ENCODE data around the gene EFL1.

Gene EFL1

DNA sequence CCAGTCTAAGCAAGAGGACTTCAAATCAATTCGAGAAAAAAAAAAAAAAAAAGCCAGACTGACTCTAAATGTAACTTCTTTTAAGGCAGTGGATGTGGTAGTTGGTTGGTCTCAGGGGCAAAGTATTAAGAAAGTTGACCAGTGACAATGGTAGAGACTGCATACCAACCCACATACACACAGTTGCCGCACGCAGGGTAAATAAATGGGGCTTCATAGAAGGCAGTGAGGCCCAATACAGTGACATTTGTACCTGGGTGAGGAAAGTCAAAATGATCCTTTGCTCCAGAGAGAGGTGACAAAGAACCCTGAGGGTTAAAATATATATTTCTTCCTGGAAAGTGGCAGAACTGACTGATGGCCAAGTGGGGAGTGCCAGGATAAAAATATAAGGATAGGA is 116.0 kb downstream of the EFL1 start:
- no peak for DNase-seq

- no peak for DNase-seq
These were observed 118.8 kb downstream of the EFL1 start for GRCh38 chr15:82143390-82144385.

- DNase-seq = no peak
These were observed 121.6 kb downstream of the EFL1 start for GRCh38 chr15:82140886-82141285.

- DNase-seq = no peak
These were observed 122.7 kb downstream of the EFL1 start for GRCh38 chr15:82139823-82140268.

GRCh38 chr15:82138306-82138705 is 124.2 kb downstream of the EFL1 start:
- DNase-seq = no peak

DNA sequence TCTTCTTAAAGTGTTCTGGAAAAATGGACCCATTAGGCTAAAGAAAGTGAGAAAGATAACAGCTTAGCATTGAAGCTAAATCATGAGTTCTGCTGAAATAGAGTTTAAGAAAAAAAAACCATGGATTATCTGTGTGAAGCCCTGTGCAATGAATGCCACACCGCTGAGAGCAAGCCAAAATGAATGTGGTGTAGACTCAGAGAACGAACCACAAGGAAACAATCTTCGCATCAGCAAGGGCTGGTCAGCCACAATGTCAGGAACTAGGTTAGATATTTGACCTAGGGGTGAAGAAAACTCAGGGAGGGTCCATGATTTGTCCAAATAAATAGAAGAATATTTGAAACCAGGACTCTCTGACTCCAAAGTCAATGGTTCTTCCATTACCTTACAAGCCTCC is 125.3 kb downstream of the EFL1 start:
- no peak for DNase-seq

GRCh38 chr15:82136120-82136519 is 126.4 kb downstream of the EFL1 start:
- no peak for DNase-seq

DNA sequence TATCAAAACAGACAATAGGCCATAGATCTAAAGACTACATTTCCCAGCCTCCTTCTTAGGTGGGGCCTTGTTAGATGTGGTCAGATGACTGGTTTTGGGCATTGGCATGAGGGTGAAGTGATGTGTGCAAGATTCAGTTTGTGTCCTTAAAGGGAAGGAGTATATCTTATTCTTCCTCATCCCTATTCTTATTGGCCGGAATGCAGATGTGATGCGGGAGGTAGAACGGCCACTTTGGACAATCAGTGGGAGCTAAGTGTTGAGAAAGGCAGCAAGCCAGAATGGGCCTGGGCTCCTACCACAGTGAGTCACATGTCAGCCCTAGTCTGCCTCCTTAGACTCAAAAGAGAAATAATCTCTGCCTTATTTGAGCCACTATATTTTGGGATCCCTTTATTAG is 126.9 kb downstream of the EFL1 start:
- DNase-seq = no peak

DNA sequence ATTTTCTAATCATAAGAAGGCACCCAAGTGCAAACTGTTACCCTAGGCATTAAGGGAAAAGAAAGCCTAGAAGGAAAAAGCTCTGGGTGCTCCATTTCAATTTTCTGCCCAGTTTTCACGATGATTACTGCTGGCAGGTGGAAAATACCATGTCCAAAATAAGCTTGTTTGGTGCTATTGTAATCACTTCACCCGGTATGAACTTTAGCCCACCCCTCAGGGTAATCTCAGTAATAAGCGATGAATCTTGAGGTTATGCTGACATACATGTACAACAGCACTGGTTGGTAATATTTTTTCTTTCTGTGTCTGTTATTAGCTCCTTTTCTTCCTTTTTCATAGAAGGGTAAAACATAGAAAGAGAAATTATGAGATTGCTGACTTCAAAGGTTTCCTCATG is 128.1 kb downstream of the EFL1 start:
- DNase-seq = no peak

DNA sequence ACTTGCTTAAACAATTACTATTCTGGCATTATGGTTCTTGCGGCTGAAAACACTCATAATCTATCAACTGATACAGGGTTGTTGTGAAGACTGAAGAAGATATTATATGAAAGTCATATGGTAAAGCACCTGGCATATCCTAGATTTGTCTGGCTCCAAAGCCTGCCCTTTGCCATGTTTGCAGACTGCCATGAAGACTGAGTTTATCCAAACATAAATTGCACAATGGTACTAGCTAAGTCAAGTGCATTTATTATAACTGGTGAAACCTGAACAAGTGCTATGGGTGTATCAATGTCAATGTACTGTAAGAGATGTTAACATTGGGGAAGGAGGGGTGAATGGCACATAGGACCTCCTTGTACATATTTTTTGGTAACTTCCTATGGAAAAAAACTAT is 129.3 kb downstream of the EFL1 start:
- DNase-seq = no peak

DNA sequence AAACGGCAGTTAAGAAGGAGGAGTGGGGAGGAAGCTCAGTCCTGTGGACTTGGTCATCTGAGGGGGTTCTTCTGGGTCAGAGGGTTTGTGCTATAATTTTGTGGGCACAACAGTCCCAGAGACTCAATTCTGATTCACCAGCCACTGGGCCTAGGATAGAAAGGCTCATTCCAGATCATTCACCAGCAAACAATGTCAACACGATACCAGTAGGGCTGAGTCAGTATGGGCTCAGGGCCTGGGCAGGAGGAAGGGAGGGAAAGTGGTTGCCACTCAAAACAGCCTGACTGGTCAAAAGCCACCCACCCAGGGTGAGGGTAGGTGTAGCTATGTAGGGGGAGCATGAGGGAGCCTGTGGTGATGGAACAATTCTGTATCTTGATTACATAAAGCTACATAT is 129.8 kb downstream of the EFL1 start:
- DNase-seq = no peak

DNA sequence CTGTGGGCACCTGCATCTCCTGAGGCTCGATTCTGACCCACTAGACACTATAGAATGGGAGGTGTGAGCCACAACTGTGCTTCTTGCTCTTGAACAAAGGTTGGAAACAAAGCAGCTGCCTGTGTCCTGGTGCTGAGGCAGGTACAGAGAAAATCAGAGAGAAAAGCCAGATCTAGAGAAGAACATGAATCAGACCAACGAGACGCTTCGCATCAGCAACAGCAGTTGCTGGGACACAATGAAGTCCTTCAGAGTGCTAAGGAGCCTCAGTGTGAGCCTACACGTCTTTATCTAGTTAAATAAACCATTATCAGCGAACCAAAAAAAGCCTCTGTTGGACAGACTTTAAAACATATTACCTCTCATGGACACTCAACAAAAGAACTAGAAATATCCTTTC is 130.4 kb downstream of the EFL1 start:
- DNase-seq = no peak

- no peak for DNase-seq
These were observed 132.3 kb downstream of the EFL1 start for GRCh38 chr15:82130248-82130647.

- no peak for DNase-seq
These were observed 132.8 kb downstream of the EFL1 start for GRCh38 chr15:82129761-82130160.

- no peak for DNase-seq
These were observed 133.3 kb downstream of the EFL1 start for GRCh38 chr15:82129149-82129692.

DNA sequence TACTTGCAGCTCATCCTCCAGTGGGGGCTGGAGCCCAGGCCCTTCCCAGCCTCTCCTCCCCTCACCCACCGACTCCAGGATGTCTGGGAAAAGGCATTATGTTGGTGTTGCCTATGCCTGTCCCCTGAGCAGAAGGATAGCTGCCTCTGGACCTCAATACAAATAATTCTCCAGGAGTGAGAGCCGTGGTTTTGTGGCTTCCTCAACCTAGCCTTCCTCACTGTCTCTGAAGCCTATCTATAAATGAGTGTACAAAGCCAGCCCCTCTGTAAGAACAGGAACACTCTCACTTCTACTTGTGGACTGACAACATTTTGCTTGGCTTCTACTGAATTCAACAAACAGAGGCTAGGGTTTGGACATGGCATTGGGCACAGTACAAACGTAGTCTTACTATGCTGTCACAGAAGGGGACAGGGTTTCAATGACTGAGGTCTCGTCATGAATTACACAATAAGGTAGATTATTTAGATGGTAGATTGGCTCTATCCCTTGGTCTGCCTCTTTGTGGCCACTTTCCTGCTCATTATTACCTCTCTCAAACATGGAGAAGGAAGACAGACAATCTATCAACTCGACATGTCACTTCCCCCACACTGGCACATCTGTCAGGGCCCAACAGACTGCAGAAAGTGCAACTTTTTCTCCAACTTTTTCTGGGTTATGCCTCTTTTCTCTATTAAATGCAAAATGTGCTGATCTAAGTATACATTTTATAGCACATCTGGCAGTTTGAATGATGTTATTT is 134.0 kb downstream of the EFL1 start:
- no peak for DNase-seq

- DNase-seq = no peak
These were observed 135.0 kb downstream of the EFL1 start for GRCh38 chr15:82127581-82127980.

DNA sequence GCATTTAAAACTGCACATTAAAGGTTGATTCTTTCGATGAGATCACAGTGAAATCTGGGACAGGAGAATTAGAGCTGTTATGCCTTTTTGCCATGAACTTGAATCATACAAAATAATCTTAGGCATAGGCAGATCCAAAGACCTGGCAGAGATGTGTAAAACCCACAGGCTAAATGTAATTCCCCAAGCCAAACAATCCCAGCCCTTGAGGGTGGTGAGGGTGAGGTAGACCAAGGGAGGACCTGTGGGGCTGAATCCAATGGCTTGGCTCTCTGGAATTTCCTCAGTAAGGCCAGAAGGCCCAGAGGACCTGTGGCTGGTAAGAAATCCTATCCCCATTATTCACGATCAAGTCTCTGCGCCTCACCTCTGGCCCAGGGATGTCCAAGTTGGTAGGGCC is 136.2 kb downstream of the EFL1 start:
- DNase-seq = no peak

DNA sequence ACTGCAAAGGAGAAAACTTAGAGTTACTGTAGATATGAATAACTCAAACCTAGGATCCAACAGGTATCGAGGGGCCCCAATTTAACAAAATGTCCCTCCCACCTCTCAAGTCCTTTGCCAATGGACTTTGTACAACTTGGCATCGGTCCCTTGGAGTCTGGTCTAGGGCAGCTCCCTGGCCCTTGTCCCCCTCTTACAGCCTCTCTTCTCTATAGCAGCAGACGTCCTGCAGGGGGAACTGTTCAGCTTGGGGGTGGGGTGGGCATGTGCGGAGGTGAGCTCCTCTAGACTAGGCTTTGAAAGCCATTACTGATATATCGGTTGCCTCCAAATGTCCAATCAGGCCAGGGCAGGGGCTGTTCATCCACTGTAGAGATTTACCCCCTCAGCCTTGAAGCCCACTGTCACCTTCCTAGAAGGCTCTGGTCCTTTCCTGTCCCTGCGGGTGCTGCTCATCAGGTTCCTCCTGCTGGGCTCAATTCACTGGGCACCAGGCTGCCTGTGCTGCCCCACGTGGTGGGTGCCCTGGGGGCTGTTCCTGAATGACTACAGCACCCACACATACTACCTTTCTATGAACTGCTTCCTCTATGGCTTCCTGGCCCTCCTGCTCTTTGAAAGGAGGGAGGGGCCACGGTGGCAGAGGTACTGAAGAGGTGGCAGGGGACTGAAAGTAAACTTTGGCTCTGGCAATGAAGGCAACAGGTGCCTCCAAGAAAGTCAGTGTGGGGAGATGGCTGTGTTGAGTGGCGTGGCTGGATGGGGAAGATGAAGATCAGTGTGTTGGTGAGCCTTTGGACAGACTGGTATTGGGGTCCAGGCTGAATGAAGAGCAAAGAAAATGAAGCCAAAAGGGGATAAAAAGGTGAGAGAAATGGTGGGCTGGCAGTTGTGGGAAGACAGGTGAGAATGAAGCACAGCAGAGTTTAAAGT is 137.9 kb downstream of the EFL1 start:
- DNase-seq = no peak

- DNase-seq = no peak
These were observed 139.7 kb downstream of the EFL1 start for GRCh38 chr15:82122746-82123400.

DNA sequence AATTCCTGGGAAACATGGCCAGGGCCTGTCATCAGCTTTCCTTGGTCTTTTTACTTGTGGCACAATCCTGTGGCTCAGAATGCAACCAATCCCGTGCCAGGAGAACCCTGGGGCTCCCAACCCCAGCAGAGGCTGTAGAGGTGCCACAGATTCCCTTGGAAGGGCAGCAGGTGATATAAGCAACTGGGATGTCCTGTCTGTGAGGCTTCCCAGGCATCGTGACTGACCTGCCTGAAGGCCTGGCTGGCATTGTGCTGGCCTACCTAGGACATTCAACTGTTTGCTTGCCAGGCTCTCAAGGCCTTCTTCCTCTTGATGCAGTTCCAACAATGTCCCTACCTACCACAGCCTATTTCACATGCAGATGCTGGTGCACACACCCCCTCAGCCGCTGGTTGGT is 144.5 kb downstream of the EFL1 start:
- DNase-seq = no peak

DNA sequence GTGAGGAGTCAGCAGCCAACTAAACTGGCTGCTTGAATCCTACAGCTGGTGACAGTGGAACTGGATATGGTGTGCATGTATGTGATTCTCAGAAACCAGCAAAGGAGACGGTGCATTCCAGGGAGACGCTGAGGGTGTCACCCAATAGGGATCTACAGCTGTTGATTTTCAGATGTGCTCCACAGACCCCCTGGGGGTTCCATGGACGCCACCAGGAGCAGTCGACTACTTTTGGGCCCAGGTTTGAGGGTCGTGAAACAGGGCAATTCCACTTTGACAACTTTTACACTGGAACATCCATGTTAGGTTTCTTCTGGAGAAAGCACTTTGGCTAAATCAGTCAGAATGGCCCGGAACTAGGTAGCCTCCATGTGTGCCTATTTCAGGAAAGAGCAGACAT is 145.2 kb downstream of the EFL1 start:
- DNase-seq = no peak

Measured in stimulated activated CD8-positive, alpha-beta memory T cell treated with anti-CD3 and anti-CD28 coated beads, Interleukin-4, amount 100 ng/mL, for 48 hours (primary cell).